ENCODE measurements around the gene PIH1D1. TPM values are rescaled to one million over a fixed set of nuclear protein-coding genes. Genes with fewer than 3 reads are reported as not detected.

The PIH1D1 gene
- total and polyA plus RNA-seq, 2 of the 13 experiments (the other 11 are each of a cell fraction or from before 2014, with no cell fraction given): 110 to 137 TPM

- in situ Hi-C loops (cut with HindIII; ENCODE audit: extremely low pct_ligation_motif_present, low pct_unique_long_range_greater_than_20kb): no loop called here
- DNase-seq (ENCODE audit: low spot score): no peak
- no peaks in the 10 kb centered on the region for H3K9me3 ChIP-seq (ENCODE audit: low read length)
- H3K9ac ChIP-seq (ENCODE audit: insufficient read depth, low read depth, low read length): no peak overlapping the region
- H3K27ac ChIP-seq (ENCODE audit: extremely low read length, insufficient read depth, low read length): no peak overlapping the region
- no TSS peak for BruUV-seq (replicated peaks)
- H3K36me3 ChIP-seq (replicated peaks in 1 of 2; ENCODE audit: control insufficient read depth in 1 of 2, insufficient read depth in 2 of 2, low read length in 2 of 2): no peaks in the 10 kb centered on the region
- H3K79me2 ChIP-seq (ENCODE audit: insufficient read depth, low read length): no peaks in the 10 kb centered on the region
- H4K20me1 ChIP-seq (ENCODE audit: insufficient read depth, low read length): no peaks in the 10 kb centered on the region
- POLR2A ChIA-PET: no interaction called here
- ATAC-seq: no peak
- intact Hi-C loops (cut with micrococcal nuclease; ENCODE audit: unreplicated experiment): no loop called here
- H3K4me1 ChIP-seq (ENCODE audit: insufficient read depth, low read length): no peaks in the 10 kb centered on the region
- no peak overlapping the region for H3K4me3 ChIP-seq (replicated peaks in 1 of 3; ENCODE audit: insufficient read depth in 1 of 3, low read depth in 2 of 3, low read length in 3 of 3)
- H2AFZ ChIP-seq (ENCODE audit: low read length): no peak overlapping the region
- CTCF ChIA-PET (ENCODE audit: low intra/inter-chr PET ratio, low total read pairs): no interaction called here
- H3K4me2 ChIP-seq (ENCODE audit: low read depth, low read length): no peak overlapping the region
- 1% methylated on average over 4 of the region's 8 CpGs for WGBS (ENCODE audit: low lambda C conversion rate)
- TF ChIP-seq SNAI1 (CRISPR knock-in tag; IDR thresholded peaks at IDR 0.05; ENCODE audit: borderline replicate concordance) (no peak), ZNF557 (CRISPR knock-in tag; IDR thresholded peaks at IDR 0.05) (no peak), ZBTB7A (CRISPR knock-in tag; IDR thresholded peaks at IDR 0.05) (no peak), U2AF2 (IDR thresholded peaks at IDR 0.05; ENCODE audit: low read depth, low read length) (no peak), ZNF552 (CRISPR knock-in tag; IDR thresholded peaks at IDR 0.05; ENCODE audit: borderline replicate concordance) (no peak), DDIT3 (CRISPR knock-in tag; IDR thresholded peaks at IDR 0.05) (no peak), HINFP (CRISPR knock-in tag; IDR thresholded peaks at IDR 0.05; ENCODE audit: low read depth) (no peak), ZFP91 (CRISPR knock-in tag; IDR thresholded peaks at IDR 0.05; ENCODE audit: borderline replicate concordance) (no peak), ATF7-NPFF (CRISPR knock-in tag; IDR thresholded peaks at IDR 0.05; ENCODE audit: low read depth) (no peak), FOSL2 (CRISPR knock-in tag; IDR thresholded peaks at IDR 0.05) (no peak), MYPOP (CRISPR knock-in tag; IDR thresholded peaks at IDR 0.05) (no peak), ZNF562 (CRISPR knock-in tag; IDR thresholded peaks at IDR 0.05; ENCODE audit: borderline replicate concordance) (no peak), HNF1B (CRISPR knock-in tag; IDR thresholded peaks at IDR 0.05) (no peak), PREB (CRISPR knock-in tag; IDR thresholded peaks at IDR 0.05) (no peak), ZNF383 (CRISPR knock-in tag; IDR thresholded peaks at IDR 0.05; ENCODE audit: borderline replicate concordance) (no peak), CBX1 (IDR thresholded peaks at IDR 0.05; ENCODE audit: low read depth) (no peak), ZNF282 (IDR thresholded peaks at IDR 0.05; ENCODE audit: partially characterized antibody) (no peak), STAG1 (CRISPR knock-in tag; IDR thresholded peaks at IDR 0.05) (no peak)
- peaks cover 11 to 38% of the 10 kb centered on the region in 2 experiments; a peak in 4 of 5 replicates for H3K27me3 ChIP-seq (ENCODE audit: control insufficient read depth in 1 of 2, insufficient read depth in 2 of 2, low read length in 2 of 2)
- FAIRE-seq: no peak
These were observed 42.7 kb downstream of the PIH1D1 start for GRCh38 chr19:49408816-49409440.
